K562 (cell line): Measurements from ENCODE around the gene ATP5MG. TPM values are rescaled to one million over a fixed set of nuclear protein-coding genes. Genes with fewer than 3 reads are reported as not detected.

Experiments
- ATAC-seq: fragments of 200-7000 bp; cut with Tn5 transposase; 3 replicates; pipeline ENCODE4 v1.9.1; 2020; ENCODE audit warnings: moderate library complexity
- BruUV-seq: library from RNA; stranded (reverse); fragments of 400-500 nt; replicated peaks from 2 replicates; lab custom pipeline; 2021; lab: Mats Ljungman, UMichigan
- CTCF ChIA-PET: fragments of 300-600 bp; formaldehyde crosslinking; extraction: SDS; loops from one replicate; lab custom pipeline; 2021; ENCODE audit warnings: low intra/inter-chr PET ratio; lab: Yijun Ruan, JAX
- POLR2A ChIA-PET: fragments of 300-600, 350-650 bp; sonication (Branson Sonifier 250); formaldehyde crosslinking; extraction: SDS; loops from one replicate; lab custom pipeline; 2021; ENCODE audit warnings: antibody characterized with exemption, inconsistent platforms; lab: Yijun Ruan, JAX
- DNase-seq, 4 experiments: peaks; one replicate each; pipeline versions ENCODE4 v3.0.0 to v3.0.0-alpha.2; 2011 to 2018; ENCODE audit warnings: low spot score in 3 of 4, mixed read lengths in 3 of 4; ENCODE audit errors: extremely low read depth in 1 of 4
- FAIRE-seq: peaks from 2 replicates; lab custom pipeline; 2011; peaks lifted over from hg19 to GRCh38; lab: Jason Lieb, UNC
- H2AFZ ChIP-seq: 2 replicates; pipeline ENCODE4 v1.6.0; 2011; ENCODE audit warnings: low read depth, low read length, control low read depth, inconsistent platforms
- H3K27ac ChIP-seq: fragments of 200-600 bp; 3 replicates; pipeline ENCODE4 v1.8.0; 2011; ENCODE audit warnings: low read depth, mild to moderate bottlenecking, control low read depth, inconsistent platforms, low read length, moderate library complexity, mixed read lengths; ENCODE audit errors: extremely low read depth
- H3K27me3 ChIP-seq, 2 experiments: fragments of 300-600 bp in 1 of 2; 2 replicates in 1 of 2; 3 replicates in 1 of 2; pipeline versions ENCODE4 v1.6.0 to v1.8.0; 2011; ENCODE audit warnings: inconsistent platforms in 2 of 2, low read length in 2 of 2, mild to moderate bottlenecking in 1 of 2, mixed read lengths in 1 of 2, moderate library complexity in 1 of 2; ENCODE audit not compliant: control insufficient read depth in 2 of 2, insufficient read depth in 2 of 2
- H3K36me3 ChIP-seq: fragments of 300-600 bp; 3 replicates; pipeline ENCODE4 v1.8.0; 2011; ENCODE audit warnings: mild to moderate bottlenecking, low read length, inconsistent platforms; ENCODE audit not compliant: control insufficient read depth, insufficient read depth
- H3K4me1 ChIP-seq, 2 experiments: fragments of 200-600 bp in 1 of 2; replicated peaks in 1 of 2; 2 replicates in 1 of 2; 3 replicates in 1 of 2; pipeline versions ENCODE4 v1.5.1 to v1.8.0; 2011; ENCODE audit warnings: inconsistent platforms in 2 of 2, low read length in 2 of 2, mild to moderate bottlenecking in 1 of 2, mixed read lengths in 1 of 2, moderate library complexity in 1 of 2; ENCODE audit not compliant: control insufficient read depth in 2 of 2, insufficient read depth in 2 of 2
- H3K4me2 ChIP-seq: 2 replicates; pipeline ENCODE4 v1.6.1; 2011; ENCODE audit warnings: low read length, control low read depth, inconsistent platforms, mixed read lengths; ENCODE audit not compliant: insufficient read depth
- H3K4me3 ChIP-seq: fragments of 200-600 bp; sonication (generic), shearing (Covaris generic); 2 replicates; pipeline ENCODE4 v1.5.1; 2016; ENCODE audit warnings: control low read depth, inconsistent platforms
- H3K79me2 ChIP-seq: fragments of 200-600 bp; 3 replicates; pipeline ENCODE4 v1.8.0; 2011; ENCODE audit warnings: low read length, inconsistent platforms; ENCODE audit not compliant: control insufficient read depth, insufficient read depth
- H3K9ac ChIP-seq, 2 experiments: 2 replicates each; pipeline versions ENCODE4 v1.6.0 to v1.6.1; 2011; ENCODE audit warnings: low read depth in 2 of 2, low read length in 2 of 2, control low read depth in 1 of 2, inconsistent platforms in 1 of 2, mild to moderate bottlenecking in 1 of 2, mixed read lengths in 1 of 2; ENCODE audit not compliant: insufficient read depth in 1 of 2
- H3K9me1 ChIP-seq: one replicate; pipeline ENCODE4 v1.6.0; 2011; ENCODE audit warnings: inconsistent platforms, mild to moderate bottlenecking, low read length, moderate library complexity; ENCODE audit not compliant: control insufficient read depth, insufficient read depth
- H3K9me3 ChIP-seq: replicated peaks from 2 replicates; pipeline ENCODE4 v1.5.1; 2011; ENCODE audit warnings: low read depth, low read length, inconsistent platforms; ENCODE audit not compliant: control insufficient read depth, insufficient read depth
- H4K20me1 ChIP-seq: replicated peaks from 2 replicates; pipeline ENCODE4 v1.6.1; 2011; ENCODE audit warnings: low read length, inconsistent platforms, mixed read lengths; ENCODE audit not compliant: control insufficient read depth, insufficient read depth
- CBFB ChIP-seq: sonication (generic); formaldehyde crosslinking; IDR thresholded peaks from 2 replicates; pipeline ENCODE4 v1.4.0; 2020; ENCODE audit warnings: mild to moderate bottlenecking, missing genetic modification reagents
- FOXP1 ChIP-seq: sonication (generic); formaldehyde crosslinking; IDR thresholded peaks from 2 replicates; pipeline ENCODE4 v1.8.0; 2022; ENCODE audit warnings: mild to moderate bottlenecking, missing genetic modification reagents
- MTF1 ChIP-seq: fragments of 250-450 bp; sonication (Bioruptor Pico); IDR thresholded peaks from 2 replicates; pipeline ENCODE4 v1.9.0; 2021; ENCODE audit warnings: moderate library complexity, mild to moderate bottlenecking, inconsistent platforms, borderline replicate concordance
- NCOA4 ChIP-seq: fragments of 450-650 bp; IDR thresholded peaks from 2 replicates; pipeline ENCODE4 v1.6.1; 2018; ENCODE audit warnings: mild to moderate bottlenecking; ENCODE audit not compliant: partially characterized antibody
- PRPF4 ChIP-seq: fragments of 200-400 bp; formaldehyde crosslinking; IDR thresholded peaks from one replicate; pipeline ENCODE4 v1.6.1; 2017; ENCODE audit warnings: low read length, low read depth, mild to moderate bottlenecking; ENCODE audit not compliant: insufficient read depth, poor library complexity, severe bottlenecking
- PYGO2 ChIP-seq: fragments of 450-650 bp; IDR thresholded peaks from 2 replicates; pipeline ENCODE4 v1.6.1; 2016; ENCODE audit warnings: mild to moderate bottlenecking, missing genetic modification characterization, moderate library complexity, missing compliant biosample characterization
- SAP30 ChIP-seq: fragments of 200-600 bp; sonication (generic); IDR thresholded peaks from 2 replicates; pipeline ENCODE4 v1.6.1; 2012; ENCODE audit warnings: borderline replicate concordance, low read depth, mild to moderate bottlenecking, moderate library complexity, low read length, control low read depth, inconsistent platforms; ENCODE audit not compliant: insufficient read depth, poor library complexity, severe bottlenecking
- WHSC1 ChIP-seq: IDR thresholded peaks from one replicate; pipeline ENCODE4 v1.6.1; 2012; ENCODE audit warnings: low read length, control low read depth, inconsistent platforms
- ZNF282 ChIP-seq: sonication (generic); formaldehyde crosslinking; IDR thresholded peaks from 2 replicates; pipeline ENCODE4 v1.8.1; 2023; ENCODE audit warnings: missing genetic modification reagents
- ZNF431 ChIP-seq: sonication (generic); formaldehyde crosslinking; IDR thresholded peaks from 2 replicates; pipeline ENCODE4 v1.8.0; 2022; ENCODE audit warnings: mild to moderate bottlenecking, missing genetic modification reagents
- ZNF512 ChIP-seq: IDR thresholded peaks from 2 replicates; pipeline ENCODE4 v1.6.1; 2016; ENCODE audit warnings: missing genetic modification characterization, missing compliant biosample characterization
- ZNF699 ChIP-seq: fragments of 250-450 bp; sonication (Bioruptor Pico); IDR thresholded peaks from 2 replicates; pipeline ENCODE4 v1.8.0; 2021; ENCODE audit warnings: mild to moderate bottlenecking, moderate library complexity; ENCODE audit not compliant: insufficient replicate concordance
- WGBS: fragments of 100-300 bp; shearing (Covaris generic); methylation state at CpG from one replicate; pipeline ENCODE4 v1.1.6; 2016; ENCODE audit warnings: low coverage, mixed read lengths; ENCODE audit not compliant: insufficient coverage; ENCODE audit errors: missing lambda C conversion rate; 5-methylcytosine and 5-hydroxymethylcytosine counted together
- in situ Hi-C: fragments of 300-500 bp; cut with MboI; formaldehyde crosslinking; loops from 4 replicates; pipeline ENCODE4 v1.15.0; 2018; ENCODE audit warnings: inconsistent platforms, mixed read lengths
- intact Hi-C: fragments of 100-400 bp; cut with micrococcal nuclease; formaldehyde crosslinking; loops from 2 replicates; pipeline ENCODE4 v1.14.2; 2022
- polyA plus RNA-seq, 8 experiments: library from polyadenylated mRNA; depleted of rRNA in 4 of 8; stranded (reverse) in 5 of 8; unstranded in 3 of 8; fragments of >200 nt; fragmentation: Nextera tagmentation in 2 of 8; fragmentation: Illumina TruSeq in 1 of 8; extraction: Ambion mirVana in 2 of 8; extraction: Trizol in 1 of 8; gene quantifications; 2 replicates each; pipeline versions ENCODE4 v1.2.1 to v1.2.3, GENCODE V29; 2011 to 2014; ENCODE audit warnings: inconsistent platforms in 1 of 8, missing spikeins in 1 of 8
- total RNA-seq, 7 experiments: library from RNA; depleted of rRNA in 6 of 7; stranded (reverse); fragments of >200 nt in 6 of 7; fragmentation: Illumina TruSeq in 2 of 7; extraction: Trizol in 2 of 7; gene quantifications; 2 replicates each; pipeline versions ENCODE4 v1.2.1 to v1.2.3, GENCODE V29; 2011 to 2021; ENCODE audit warnings: low replicate concordance in 1 of 7
- TF ChIP-seq, protein P1 (sequence below), 2 experiments: fragments of 450-650 bp in 1 of 2; sonication (generic) in 1 of 2; formaldehyde crosslinking; conservative IDR thresholded peaks; 2 replicates each; pipeline versions ENCODE4 v1.4.0 to v1.8.1; 2020 to 2022; ENCODE audit warnings: mild to moderate bottlenecking in 1 of 2, missing genetic modification reagents in 1 of 2
- TF ChIP-seq, protein P2 (sequence below): sonication (generic); formaldehyde crosslinking; IDR thresholded peaks from 2 replicates; pipeline ENCODE4 v1.8.0; 2023; ENCODE audit warnings: mild to moderate bottlenecking, missing genetic modification reagents

The ATP5MG gene
- total and polyA plus RNA-seq, 9 of the 15 experiments (the other 6 are each of a cell fraction or from before 2014, with no cell fraction given) = 301 to 2,138 (median 434) TPM

GRCh38 chr11:118401880-118402590 lies 629 bp downstream of the ATP5MG start:
- peaks cover 11% of the 10 kb centered on the region; the same call in 1 of the 2 replicates for H4K20me1 ChIP-seq
- H3K9me1 ChIP-seq = no peaks in the 10 kb centered on the region
- peak overlapping the region; percentile 96 for H3K4me2 ChIP-seq
- peaks cover 68% of the 10 kb centered on the region for H3K79me2 ChIP-seq
- DNase-seq (peak in 1 of 4 experiments; percentile 19), FAIRE-seq (no peak), ATAC-seq (peak; percentile 53)
- H3K4me3 ChIP-seq = peak overlapping the region; percentile 95
- H3K9me3 ChIP-seq = no peaks in the 10 kb centered on the region
- no peaks in the 10 kb centered on the region for H3K27me3 ChIP-seq
- TSS peak; percentile 58 for BruUV-seq
- peak overlapping the region; percentile 96 for H3K27ac ChIP-seq
- H2AFZ ChIP-seq = peak overlapping the region; percentile 99
- in situ Hi-C loops = no loop called here
- peaks cover 15 to 17% of the 10 kb centered on the region in 2 experiments; a peak in 4 of 5 replicates for H3K4me1 ChIP-seq
- H3K36me3 ChIP-seq = peaks cover 53% of the 10 kb centered on the region
- POLR2A ChIA-PET = interaction anchor here (0.6 to 1.6 kb wide), 6 partner anchors 8 to 114 kb away, joined by 3 to 6 read pairs (median 4); partner anchors contain the start of gene KMT2A
- under 1% methylated on average over 22 of the region's 22 CpGs for WGBS
- CTCF ChIA-PET = no interaction called here
- intact Hi-C loops = loop anchor here (1.0 to 10.0 kb wide), 3 partner anchors 35 to 163 kb away; partner anchors contain the start of gene IFT46
- peak overlapping the region; percentile 91 to 98 for H3K9ac ChIP-seq
- no peak for TF ChIP-seq MTF1 (CRISPR knock-in tag)
- no peak for TF ChIP-seq ZNF699
- TF ChIP-seq ZNF282 (CRISPR knock-in tag) = 0 out of 2 replicates have a peak, but pooled peaks have one; percentile 16
- TF ChIP-seq NCOA4 = no peak
- no peak for TF ChIP-seq WHSC1
- TF ChIP-seq, protein P1, sequence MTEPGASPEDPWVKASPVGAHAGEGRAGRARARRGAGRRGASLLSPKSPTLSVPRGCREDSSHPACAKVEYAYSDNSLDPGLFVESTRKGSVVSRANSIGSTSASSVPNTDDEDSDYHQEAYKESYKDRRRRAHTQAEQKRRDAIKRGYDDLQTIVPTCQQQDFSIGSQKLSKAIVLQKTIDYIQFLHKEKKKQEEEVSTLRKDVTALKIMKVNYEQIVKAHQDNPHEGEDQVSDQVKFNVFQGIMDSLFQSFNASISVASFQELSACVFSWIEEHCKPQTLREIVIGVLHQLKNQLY (CRISPR knock-in tag; conservative IDR thresholded peaks at IDR 0.05) = no peak
- 0 out of 2 replicates have a peak, but pooled peaks have one; percentile 20 for TF ChIP-seq ZNF431 (CRISPR knock-in tag)
- TF ChIP-seq PYGO2 (tag) = no peak
- TF ChIP-seq, protein P2, sequence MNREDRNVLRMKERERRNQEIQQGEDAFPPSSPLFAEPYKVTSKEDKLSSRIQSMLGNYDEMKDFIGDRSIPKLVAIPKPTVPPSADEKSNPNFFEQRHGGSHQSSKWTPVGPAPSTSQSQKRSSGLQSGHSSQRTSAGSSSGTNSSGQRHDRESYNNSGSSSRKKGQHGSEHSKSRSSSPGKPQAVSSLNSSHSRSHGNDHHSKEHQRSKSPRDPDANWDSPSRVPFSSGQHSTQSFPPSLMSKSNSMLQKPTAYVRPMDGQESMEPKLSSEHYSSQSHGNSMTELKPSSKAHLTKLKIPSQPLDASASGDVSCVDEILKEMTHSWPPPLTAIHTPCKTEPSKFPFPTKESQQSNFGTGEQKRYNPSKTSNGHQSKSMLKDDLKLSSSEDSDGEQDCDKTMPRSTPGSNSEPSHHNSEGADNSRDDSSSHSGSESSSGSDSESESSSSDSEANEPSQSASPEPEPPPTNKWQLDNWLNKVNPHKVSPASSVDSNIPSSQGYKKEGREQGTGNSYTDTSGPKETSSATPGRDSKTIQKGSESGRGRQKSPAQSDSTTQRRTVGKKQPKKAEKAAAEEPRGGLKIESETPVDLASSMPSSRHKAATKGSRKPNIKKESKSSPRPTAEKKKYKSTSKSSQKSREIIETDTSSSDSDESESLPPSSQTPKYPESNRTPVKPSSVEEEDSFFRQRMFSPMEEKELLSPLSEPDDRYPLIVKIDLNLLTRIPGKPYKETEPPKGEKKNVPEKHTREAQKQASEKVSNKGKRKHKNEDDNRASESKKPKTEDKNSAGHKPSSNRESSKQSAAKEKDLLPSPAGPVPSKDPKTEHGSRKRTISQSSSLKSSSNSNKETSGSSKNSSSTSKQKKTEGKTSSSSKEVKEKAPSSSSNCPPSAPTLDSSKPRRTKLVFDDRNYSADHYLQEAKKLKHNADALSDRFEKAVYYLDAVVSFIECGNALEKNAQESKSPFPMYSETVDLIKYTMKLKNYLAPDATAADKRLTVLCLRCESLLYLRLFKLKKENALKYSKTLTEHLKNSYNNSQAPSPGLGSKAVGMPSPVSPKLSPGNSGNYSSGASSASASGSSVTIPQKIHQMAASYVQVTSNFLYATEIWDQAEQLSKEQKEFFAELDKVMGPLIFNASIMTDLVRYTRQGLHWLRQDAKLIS (CRISPR knock-in tag) = peak; percentile 63; the same call in 1 of the 2 replicates
- TF ChIP-seq CBFB = no peak
- no peak for TF ChIP-seq PRPF4
- TF ChIP-seq ZNF512 (tag) = no peak
- peak; percentile 0 for TF ChIP-seq SAP30
- 0 out of 2 replicates have a peak, but pooled peaks have one; percentile 13 for TF ChIP-seq FOXP1 (CRISPR knock-in tag)
